Keratinocyte (primary cell): ENCODE results near the gene MTSS2. TPM values are rescaled to one million over a fixed set of nuclear protein-coding genes. Genes with fewer than 3 reads are reported as not detected.

Source experiments
- DNase-seq: peaks from one replicate; pipeline ENCODE4 v3.0.0-alpha.2; 2011; ENCODE audit warnings: low read depth, missing footprints, low spot score
- FAIRE-seq: peaks from 2 replicates; lab custom pipeline; 2011; peaks lifted over from hg19 to GRCh38; lab: Jason Lieb, UNC
- H2AFZ ChIP-seq: 2 replicates; pipeline ENCODE4 v1.6.0; 2012; ENCODE audit warnings: low read length, control low read depth, inconsistent platforms; ENCODE audit not compliant: control insufficient read depth
- H3K27ac ChIP-seq: 2 replicates; pipeline ENCODE4 v1.5.1; 2011; ENCODE audit warnings: low read length; ENCODE audit not compliant: control insufficient read depth, insufficient read depth
- H3K27me3 ChIP-seq: 3 replicates; pipeline ENCODE4 v1.6.0; 2011; ENCODE audit warnings: low read length; ENCODE audit not compliant: control insufficient read depth, insufficient read depth; ENCODE audit errors: extremely low read depth
- H3K36me3 ChIP-seq, 2 experiments: 2 replicates in 1 of 2; 3 replicates in 1 of 2; pipeline ENCODE4 v1.5.1; 2011; ENCODE audit warnings: low read length in 2 of 2, mild to moderate bottlenecking in 1 of 2; ENCODE audit not compliant: control insufficient read depth in 2 of 2, insufficient read depth in 2 of 2; ENCODE audit errors: extremely low read depth in 1 of 2
- H3K4me1 ChIP-seq: 3 replicates; pipeline ENCODE4 v1.5.1; 2011; ENCODE audit warnings: low read length; ENCODE audit not compliant: control insufficient read depth, insufficient read depth; ENCODE audit errors: extremely low read depth
- H3K4me2 ChIP-seq: 3 replicates; pipeline ENCODE4 v1.6.0; 2011; ENCODE audit warnings: low read depth, low read length; ENCODE audit not compliant: control insufficient read depth, insufficient read depth; ENCODE audit errors: extremely low read depth
- H3K4me3 ChIP-seq, 3 experiments: fragments of 200-600 bp in 1 of 3; sonication (generic) in 1 of 3; 2 replicates in 2 of 3; 3 replicates in 1 of 3; pipeline ENCODE4 v1.5.1; 2011 to 2016; ENCODE audit warnings: low read length in 3 of 3, mild to moderate bottlenecking in 3 of 3, control low read depth in 2 of 3, inconsistent platforms in 1 of 3, low read depth in 1 of 3, mixed read lengths in 1 of 3, mixed run types in 1 of 3, moderate library complexity in 1 of 3; ENCODE audit not compliant: control insufficient read depth in 2 of 3, insufficient read depth in 2 of 3; ENCODE audit errors: extremely low read depth in 1 of 3
- H3K79me2 ChIP-seq: 2 replicates; pipeline ENCODE4 v1.6.0; 2012; ENCODE audit warnings: low read length; ENCODE audit not compliant: control insufficient read depth, insufficient read depth
- H3K9ac ChIP-seq: 3 replicates; pipeline ENCODE4 v1.6.0; 2011; ENCODE audit warnings: low read length; ENCODE audit not compliant: control insufficient read depth, insufficient read depth; ENCODE audit errors: extremely low read depth
- H3K9me1 ChIP-seq: 3 replicates; pipeline ENCODE4 v1.6.0; 2011; ENCODE audit warnings: low read length; ENCODE audit not compliant: control insufficient read depth, insufficient read depth; ENCODE audit errors: extremely low read depth
- H3K9me3 ChIP-seq: 2 replicates; pipeline ENCODE4 v1.5.1; 2012; ENCODE audit warnings: low read depth, low read length; ENCODE audit not compliant: control insufficient read depth
- H4K20me1 ChIP-seq: 3 replicates; pipeline ENCODE4 v1.6.0; 2011; ENCODE audit warnings: low read length; ENCODE audit not compliant: control insufficient read depth, insufficient read depth; ENCODE audit errors: extremely low read depth
- EZH2 ChIP-seq: IDR thresholded peaks from one replicate; pipeline ENCODE4 v1.6.1; 2012; ENCODE audit warnings: inconsistent platforms, mild to moderate bottlenecking, low read length, moderate library complexity
- dilution Hi-C: fragments of 300-500 bp; cut with MboI; formaldehyde crosslinking; loops from one replicate; pipeline ENCODE4 v1.7.0; 2020; ENCODE audit warnings: low sequenced_read_pairs; ENCODE audit not compliant: extremely low pct_ligation_motif_present
- polyA plus RNA-seq, 5 experiments: library from polyadenylated mRNA; depleted of rRNA in 3 of 5; stranded (reverse) in 3 of 5; stranded (forward) in 1 of 5; unstranded in 1 of 5; fragments of >200 nt; gene quantifications; 1 replicate in 1 of 5; 2 replicates in 3 of 5; 3 replicates in 1 of 5; pipeline versions ENCODE4 v1.2.1 to v1.2.3, GENCODE V29; 2011 to 2012; ENCODE audit warnings: missing spikeins in 2 of 5, low read depth in 1 of 5, low replicate concordance in 1 of 5
- TF ChIP-seq, protein P1 (sequence below), 3 experiments: IDR thresholded peaks in 1 of 3; conservative IDR thresholded peaks in 1 of 3; optimal IDR thresholded peaks in 1 of 3; 2 replicates in 2 of 3; 3 replicates in 1 of 3; pipeline versions ENCODE3 to v1.5.1; 2011; ENCODE audit warnings: low read length in 3 of 3, mild to moderate bottlenecking in 3 of 3, moderate library complexity in 2 of 3, control low read depth in 1 of 3, inconsistent platforms in 1 of 3; ENCODE audit not compliant: insufficient read depth in 2 of 3; ENCODE audit errors: extremely low read depth in 1 of 3

MTSS2 gene
- polyA plus RNA-seq, 1 donor (not counting 4 experiments of a cell fraction or from before 2014, with no cell fraction given): 13.3 TPM

DNA sequence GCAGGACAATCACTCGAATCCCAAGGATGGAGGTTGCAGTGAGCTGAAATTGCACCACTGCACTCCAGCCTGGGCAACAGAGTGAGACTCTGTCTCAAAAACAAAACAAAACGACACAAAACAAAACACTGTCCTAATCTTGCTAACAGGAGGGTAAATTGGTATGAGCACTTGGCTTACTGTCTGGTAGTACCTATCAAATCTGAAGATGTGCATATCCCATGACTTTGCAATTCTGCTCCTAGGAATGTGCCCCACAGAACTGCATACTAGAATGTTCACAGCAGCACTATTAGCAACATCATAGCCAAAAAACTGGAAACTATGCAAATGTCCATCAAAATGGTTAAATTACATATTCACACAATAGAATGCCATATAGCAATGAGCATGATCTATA lies 15.7 kb downstream of the MTSS2 start:
- Histone ChIP-seq H3K27ac (no peak overlapping the region), H3K4me2 (no peak overlapping the region), H3K36me3 (peaks cover 16 to 18% of the 10 kb centered on the region in 2 experiments), H3K9ac (no peak overlapping the region), H4K20me1 (no peaks in the 10 kb centered on the region), H3K27me3 (no peaks in the 10 kb centered on the region), H3K4me3 (no peak overlapping the region), H3K4me1 (no peaks in the 10 kb centered on the region), H3K79me2 (no peaks in the 10 kb centered on the region), H3K9me1 (no peaks in the 10 kb centered on the region), H2AFZ (no peak overlapping the region), H3K9me3 (no peaks in the 10 kb centered on the region)
- FAIRE-seq (no peak), DNase-seq (no peak)
- TF ChIP-seq, protein P1, sequence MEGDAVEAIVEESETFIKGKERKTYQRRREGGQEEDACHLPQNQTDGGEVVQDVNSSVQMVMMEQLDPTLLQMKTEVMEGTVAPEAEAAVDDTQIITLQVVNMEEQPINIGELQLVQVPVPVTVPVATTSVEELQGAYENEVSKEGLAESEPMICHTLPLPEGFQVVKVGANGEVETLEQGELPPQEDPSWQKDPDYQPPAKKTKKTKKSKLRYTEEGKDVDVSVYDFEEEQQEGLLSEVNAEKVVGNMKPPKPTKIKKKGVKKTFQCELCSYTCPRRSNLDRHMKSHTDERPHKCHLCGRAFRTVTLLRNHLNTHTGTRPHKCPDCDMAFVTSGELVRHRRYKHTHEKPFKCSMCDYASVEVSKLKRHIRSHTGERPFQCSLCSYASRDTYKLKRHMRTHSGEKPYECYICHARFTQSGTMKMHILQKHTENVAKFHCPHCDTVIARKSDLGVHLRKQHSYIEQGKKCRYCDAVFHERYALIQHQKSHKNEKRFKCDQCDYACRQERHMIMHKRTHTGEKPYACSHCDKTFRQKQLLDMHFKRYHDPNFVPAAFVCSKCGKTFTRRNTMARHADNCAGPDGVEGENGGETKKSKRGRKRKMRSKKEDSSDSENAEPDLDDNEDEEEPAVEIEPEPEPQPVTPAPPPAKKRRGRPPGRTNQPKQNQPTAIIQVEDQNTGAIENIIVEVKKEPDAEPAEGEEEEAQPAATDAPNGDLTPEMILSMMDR (optimal IDR thresholded peaks at IDR 0.05 in 1 of 3, IDR thresholded peaks at IDR 0.05 in 1 of 3, conservative IDR thresholded peaks at IDR 0.05 in 1 of 3; ENCODE audit: extremely low read depth in 1 of 3, insufficient read depth in 2 of 3, low read length in 3 of 3): no peak
- no peak for TF ChIP-seq EZH2
- dilution Hi-C loops: no loop called here

DNA sequence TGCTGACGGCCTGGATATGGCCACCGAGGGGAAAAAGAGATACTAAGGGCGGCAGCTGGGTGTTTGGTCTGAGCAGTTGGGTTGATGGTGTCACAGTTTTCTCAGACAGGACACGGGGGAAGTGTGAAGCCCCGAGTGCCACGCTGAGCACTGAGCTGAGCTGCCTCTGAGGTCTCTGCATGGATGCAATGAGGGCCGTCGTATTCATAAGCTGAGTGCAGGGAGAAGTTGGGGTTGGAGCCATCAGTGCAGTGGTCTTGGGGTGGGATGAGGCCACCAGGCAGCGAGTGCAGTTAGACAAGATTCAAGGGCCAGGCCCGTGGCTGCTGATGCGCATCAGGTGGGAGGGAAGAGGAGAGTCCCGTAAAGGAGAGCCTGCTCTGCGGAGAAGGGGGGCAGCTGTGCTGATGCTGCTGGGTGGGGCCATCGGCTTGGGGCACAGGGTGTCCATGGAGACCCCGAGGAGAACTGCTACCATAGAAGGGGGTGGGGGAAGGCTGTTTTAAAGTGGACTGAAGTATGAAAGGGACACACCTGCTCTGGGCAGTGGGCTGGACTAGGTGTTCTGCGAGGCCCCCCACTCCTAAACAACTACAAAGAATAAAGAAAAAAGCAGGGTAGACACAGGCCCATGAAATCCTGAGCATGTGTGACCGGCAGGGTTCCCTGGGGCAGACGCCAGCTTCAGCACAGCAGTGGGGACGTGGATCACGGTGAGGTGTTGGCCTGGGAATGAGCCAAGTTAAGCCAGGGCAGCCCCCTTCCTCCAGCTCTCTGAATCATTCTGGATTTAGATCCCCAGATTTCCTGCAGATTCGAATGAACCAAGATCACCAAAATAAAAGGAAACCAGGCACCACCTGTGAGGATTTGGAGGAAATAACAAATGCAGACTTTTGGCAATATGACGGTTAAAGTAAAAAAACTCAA lies 19.8 kb downstream of the MTSS2 start:
- H3K36me3 ChIP-seq: peaks cover 15 to 17% of the 10 kb centered on the region in 2 experiments
- no peak for FAIRE-seq
- H4K20me1 ChIP-seq: no peaks in the 10 kb centered on the region
- H3K4me2 ChIP-seq: no peak overlapping the region
- no peaks in the 10 kb centered on the region for H3K79me2 ChIP-seq
- DNase-seq: no peak
- no peak overlapping the region for H3K9ac ChIP-seq
- H2AFZ ChIP-seq: no peak overlapping the region
- H3K4me1 ChIP-seq: no peaks in the 10 kb centered on the region
- H3K9me3 ChIP-seq: no peaks in the 10 kb centered on the region
- no peak overlapping the region for H3K27ac ChIP-seq
- no peaks in the 10 kb centered on the region for H3K27me3 ChIP-seq
- H3K9me1 ChIP-seq: no peaks in the 10 kb centered on the region
- TF ChIP-seq, protein P1 (optimal IDR thresholded peaks at IDR 0.05 in 1 of 3, IDR thresholded peaks at IDR 0.05 in 1 of 3, conservative IDR thresholded peaks at IDR 0.05 in 1 of 3; ENCODE audit: extremely low read depth in 1 of 3, insufficient read depth in 2 of 3, low read length in 3 of 3): no peak
- TF ChIP-seq EZH2: no peak
- dilution Hi-C loops: no loop called here
- H3K4me3 ChIP-seq: no peak overlapping the region
